ENCODE results near the gene ANAPC13.

- TF ChIP-seq CTCF (IDR thresholded peaks at IDR 0.05) (no peak), POLR2AphosphoS5 (IDR thresholded peaks at IDR 0.05) (no peak)
These were observed 32.0 kb upstream of the ANAPC13 start for GRCh38 chr3:134517791-134518190.
